Measurements from ENCODE around the gene ENHO. TPM values are rescaled to one million over a fixed set of nuclear protein-coding genes. Genes with fewer than 3 reads are reported as not detected.

The ENHO gene
- total and polyA plus RNA-seq, 9 donors: 0.22 to 0.87 (median 0.33) TPM; not detected in 2

DNA sequence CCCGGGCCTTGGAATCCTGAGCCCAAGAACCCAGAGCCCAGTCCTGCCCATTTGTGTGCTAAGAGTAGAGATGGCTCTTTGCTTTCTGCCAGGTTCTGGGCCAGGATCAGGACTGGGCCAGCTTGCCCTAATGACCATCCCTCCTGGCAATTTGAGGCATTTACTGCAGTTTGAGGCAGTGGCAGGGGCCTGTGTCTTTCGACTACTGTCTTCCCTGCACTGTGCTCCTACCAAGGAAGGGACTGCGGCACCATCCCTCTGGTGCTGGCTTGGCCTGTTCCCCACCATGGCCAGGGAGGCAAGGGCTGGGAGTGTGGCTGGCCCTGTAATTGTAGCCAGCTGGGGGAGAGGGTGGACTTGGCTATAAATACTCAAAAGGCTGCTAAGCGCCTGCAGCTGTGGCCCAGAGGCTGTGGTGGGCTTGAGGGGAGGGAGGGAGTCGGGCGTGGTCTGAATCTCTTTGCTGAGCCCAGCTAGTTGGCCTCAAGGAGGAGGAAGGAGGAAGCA, 4.6 kb downstream of the ENHO start:
- Histone ChIP-seq H3K36me3 (no peaks in the 10 kb centered on the region), H3K27me3 (no peaks in the 10 kb centered on the region), H3K4me1 (ENCODE audit: insufficient read depth) (peaks cover under 1% of the 10 kb centered on the region), H3K9me3 (no peaks in the 10 kb centered on the region), H3K27ac (no peak overlapping the region), H3K4me3 (no peak overlapping the region)
- TF ChIP-seq CTCF (IDR thresholded peaks at IDR 0.05): no peak
- TF ChIP-seq POLR2A (IDR thresholded peaks at IDR 0.05): no peak
- TF ChIP-seq EP300 (IDR thresholded peaks at IDR 0.05): no peak
- intact Hi-C loops (cut with DNase I): no loop called here
- no peak for DNase-seq
- WGBS, 3 donors: 62 to 76% (median 75%) methylated on average over 6 of the region's 6 CpGs

DNA sequence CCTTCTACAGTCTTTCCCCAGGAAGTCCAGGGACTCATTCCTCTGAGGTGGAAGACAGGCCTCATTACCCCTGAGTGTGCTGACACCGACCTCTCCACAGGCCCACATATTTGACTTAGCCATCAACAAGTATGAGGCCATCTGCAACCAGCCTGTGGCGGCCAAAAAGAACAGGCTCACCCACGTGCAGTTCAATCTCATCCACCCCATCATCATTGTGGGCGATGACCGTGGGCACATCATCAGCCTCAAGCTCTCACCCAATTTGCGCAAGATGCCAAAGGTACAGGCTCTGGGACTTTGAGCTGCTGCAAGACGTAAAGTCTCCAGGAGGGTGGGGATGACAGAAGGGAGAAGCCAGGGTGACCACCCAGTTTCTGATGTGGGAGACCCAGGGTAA, 5.6 kb downstream of the ENHO start:
- TF ChIP-seq CTCF (IDR thresholded peaks at IDR 0.05) (no peak), EP300 (IDR thresholded peaks at IDR 0.05) (no peak), POLR2A (IDR thresholded peaks at IDR 0.05) (no peak)
- intact Hi-C loops (cut with DNase I): no loop called here
- Histone ChIP-seq H3K4me1 (ENCODE audit: insufficient read depth) (no peaks in the 10 kb centered on the region), H3K9me3 (no peaks in the 10 kb centered on the region), H3K4me3 (no peak overlapping the region), H3K27ac (no peak overlapping the region), H3K27me3 (no peaks in the 10 kb centered on the region), H3K36me3 (no peaks in the 10 kb centered on the region)
- no peak for DNase-seq
- WGBS, 3 donors: 84 to 90% (median 84%) methylated on average over 7 of the region's 7 CpGs

- intact Hi-C loops (cut with DNase I): no loop called here
- Histone ChIP-seq H3K27ac (no peak overlapping the region), H3K36me3 (no peaks in the 10 kb centered on the region), H3K4me3 (no peak overlapping the region), H3K27me3 (no peaks in the 10 kb centered on the region), H3K9me3 (no peaks in the 10 kb centered on the region), H3K4me1 (ENCODE audit: insufficient read depth) (no peaks in the 10 kb centered on the region)
- WGBS, 3 donors: 86 to 90% (median 87%) methylated on average over 3 of the region's 3 CpGs
- no peak for TF ChIP-seq CTCF (IDR thresholded peaks at IDR 0.05)
- no peak for DNase-seq
These were observed 6.8 kb downstream of the ENHO start for GRCh38 chr9:34515959-34516358.

DNA sequence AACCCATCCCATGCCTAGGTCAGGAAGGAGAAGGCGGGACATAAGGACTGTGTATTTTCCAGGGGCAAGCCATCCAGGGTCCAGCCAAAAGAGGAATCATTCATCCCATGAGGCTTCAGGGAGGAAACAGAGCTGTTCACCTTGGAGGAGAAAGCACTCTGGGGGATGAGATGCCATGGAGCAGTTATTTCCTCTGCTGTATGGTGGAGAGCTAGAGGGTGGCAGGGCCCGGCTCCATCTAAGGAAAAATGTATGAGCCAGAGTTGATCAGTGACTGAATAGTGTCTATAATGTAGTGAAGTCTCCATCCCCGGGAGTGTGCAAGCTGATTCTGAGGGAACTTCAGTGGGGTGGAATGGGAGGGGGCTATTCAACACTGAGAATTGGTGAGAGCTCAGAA, 8.0 kb downstream of the ENHO start:
- Histone ChIP-seq H3K27ac (no peak overlapping the region), H3K4me1 (ENCODE audit: insufficient read depth) (no peaks in the 10 kb centered on the region), H3K27me3 (no peaks in the 10 kb centered on the region), H3K4me3 (no peak overlapping the region), H3K36me3 (no peaks in the 10 kb centered on the region), H3K9me3 (no peaks in the 10 kb centered on the region)
- DNase-seq: no peak
- no peak for TF ChIP-seq CTCF (IDR thresholded peaks at IDR 0.05)
- intact Hi-C loops (cut with DNase I): no loop called here
- WGBS, 3 donors: 90 to 95% (median 94%) methylated on average over 3 of the region's 3 CpGs

GRCh38 chr9:34514401-34514800, 8.4 kb downstream of the ENHO start:
- Histone ChIP-seq H3K27ac (no peak overlapping the region), H3K9me3 (no peaks in the 10 kb centered on the region), H3K27me3 (no peaks in the 10 kb centered on the region), H3K4me3 (no peak overlapping the region), H3K4me1 (ENCODE audit: insufficient read depth) (no peaks in the 10 kb centered on the region), H3K36me3 (no peaks in the 10 kb centered on the region)
- intact Hi-C loops (cut with DNase I): no loop called here
- 88 to 96% (median 93%) methylated on average over 8 of the region's 8 CpGs for WGBS, 3 donors
- no peak for DNase-seq
- TF ChIP-seq CTCF (IDR thresholded peaks at IDR 0.05) (no peak), POLR2A (IDR thresholded peaks at IDR 0.05) (no peak), EP300 (IDR thresholded peaks at IDR 0.05) (no peak)

All from ovary (tissue), 9 donors.